Activated CD8-positive, alpha-beta memory T cell treated with anti-CD3 and anti-CD28 coated beads, Interleukin-2, amount 50 U/mL, for 1 hour (primary cell): ENCODE data around the gene PWP1.

ENCODE experiments used
- DNase-seq: peaks from one replicate; pipeline ENCODE4 v3.0.0-alpha.2; 2020; ENCODE audit errors: extremely low read depth

PWP1 gene

DNA sequence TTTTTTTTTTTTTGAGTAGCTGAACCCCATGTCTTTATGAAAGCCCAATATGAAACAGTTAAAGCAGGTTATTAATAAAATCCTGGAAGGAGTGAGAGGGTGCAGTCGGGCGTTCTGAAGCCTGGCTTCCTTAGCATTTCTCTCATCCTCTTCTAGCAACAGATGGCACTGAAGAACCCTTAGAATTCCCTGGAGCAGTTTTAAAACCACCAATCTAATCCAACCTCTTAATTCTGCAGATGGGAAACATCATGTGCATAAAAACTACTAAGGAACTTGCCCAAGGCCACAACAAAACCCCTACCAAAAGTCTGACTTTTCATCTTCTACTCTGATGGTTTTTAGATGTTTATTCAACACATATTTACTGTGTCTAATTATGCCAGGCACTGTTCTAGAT, 50.2 kb downstream of the PWP1 start:
- DNase-seq, result no peak

DNA sequence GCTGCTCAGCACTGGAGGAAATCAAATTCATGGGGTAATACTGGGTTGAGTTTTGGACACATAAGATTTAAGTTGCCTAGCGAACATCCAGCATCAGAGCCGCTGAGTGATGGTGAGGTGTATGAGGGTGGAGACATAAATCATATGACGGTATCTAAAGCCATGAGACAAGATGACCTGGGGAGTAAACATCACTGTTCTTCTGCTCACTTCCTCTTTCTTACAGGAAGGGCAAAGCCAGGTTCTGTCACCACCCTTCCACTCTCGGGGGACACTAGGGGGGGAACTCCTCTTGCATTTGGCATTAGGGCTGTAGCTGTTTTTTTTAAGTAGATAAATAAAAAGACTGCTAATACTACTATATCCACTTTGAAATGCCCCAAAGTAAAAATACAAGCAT, 51.3 kb downstream of the PWP1 start:
- DNase-seq, result no peak

DNA sequence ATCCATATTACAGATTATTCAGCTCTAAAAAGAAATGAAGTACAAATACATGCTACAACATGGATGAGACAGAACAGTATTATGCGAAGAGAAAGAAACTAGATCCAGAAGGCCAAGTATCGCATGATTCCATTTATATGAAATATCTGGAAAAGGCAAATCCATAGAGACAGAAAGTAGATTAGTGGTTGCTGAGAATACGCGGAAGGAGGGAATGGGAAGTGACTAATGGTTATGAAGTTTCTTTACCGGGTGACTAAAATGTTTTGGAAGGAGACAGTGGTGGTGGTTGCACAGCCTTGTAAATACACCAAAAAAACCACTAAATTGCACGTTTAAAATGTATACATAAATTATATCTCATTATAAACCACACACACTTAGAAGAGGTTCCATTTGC, 62.9 kb downstream of the PWP1 start:
- no peak for DNase-seq

DNA sequence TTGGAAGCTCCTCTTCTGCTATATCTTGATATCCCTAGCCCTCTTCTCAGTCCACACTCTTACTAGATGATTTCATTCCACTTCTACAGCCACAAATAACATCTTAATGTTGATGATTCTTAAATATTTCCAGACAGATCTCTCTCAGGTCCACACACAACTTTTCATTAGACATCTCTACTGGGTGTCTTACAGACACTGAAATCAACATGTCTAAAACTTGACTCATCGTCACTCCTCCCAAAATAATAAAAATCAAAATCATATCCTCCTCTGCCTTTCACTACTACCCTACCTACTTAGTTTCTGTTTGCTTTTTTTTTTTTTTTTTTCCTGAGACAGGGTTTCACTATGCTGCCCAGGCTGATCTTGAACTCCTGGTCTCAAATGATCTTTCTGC, 63.5 kb downstream of the PWP1 start:
- DNase-seq, result no peak

DNA sequence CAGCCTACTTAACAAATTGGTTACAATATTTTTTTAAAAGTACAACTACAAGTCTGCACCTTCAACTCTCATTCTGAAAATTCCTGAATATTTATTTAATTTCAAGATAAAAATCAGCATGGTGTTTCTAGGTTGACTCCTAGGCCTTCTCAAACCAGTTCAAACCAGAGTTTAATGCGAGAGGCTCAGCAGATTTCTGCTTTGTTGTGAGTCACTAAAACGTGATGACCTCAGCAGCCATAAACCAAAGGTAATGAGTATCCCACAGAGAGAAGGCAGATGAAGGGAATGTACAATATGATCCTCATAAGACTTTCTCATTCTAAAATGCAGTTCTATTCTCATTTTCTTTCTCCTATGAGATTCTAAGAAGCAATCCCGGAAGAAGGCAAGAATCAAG, 73.8 kb downstream of the PWP1 start:
- no peak for DNase-seq

DNA sequence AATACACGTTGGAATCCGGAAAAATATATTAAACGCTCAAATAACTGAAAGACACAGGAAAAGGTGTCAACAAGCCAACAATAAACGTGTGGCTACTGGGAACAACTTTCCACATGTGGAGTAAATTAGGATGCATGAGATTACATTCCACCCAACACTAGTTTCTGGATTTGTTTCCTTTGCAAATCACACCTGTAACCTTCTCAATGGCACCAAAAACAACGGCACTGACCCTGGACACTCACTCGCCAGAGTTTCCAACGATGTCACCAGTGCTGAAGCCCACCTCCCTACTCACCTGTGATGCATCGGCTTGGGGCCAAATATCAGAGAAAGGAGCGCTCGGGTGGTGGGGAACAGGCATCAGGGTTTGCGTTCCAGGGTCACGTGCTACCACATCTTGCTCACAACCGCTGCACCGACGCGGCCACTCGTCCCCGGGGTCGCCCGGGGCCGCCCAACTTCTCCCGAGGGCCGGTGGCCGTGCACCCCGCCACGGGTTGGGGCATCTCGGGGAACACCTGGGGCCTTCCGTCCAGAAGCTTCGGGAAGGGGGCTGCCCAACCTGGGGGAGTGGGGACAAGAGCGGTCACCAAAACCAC, 74.7 kb downstream of the PWP1 start:
- no peak for DNase-seq

DNA sequence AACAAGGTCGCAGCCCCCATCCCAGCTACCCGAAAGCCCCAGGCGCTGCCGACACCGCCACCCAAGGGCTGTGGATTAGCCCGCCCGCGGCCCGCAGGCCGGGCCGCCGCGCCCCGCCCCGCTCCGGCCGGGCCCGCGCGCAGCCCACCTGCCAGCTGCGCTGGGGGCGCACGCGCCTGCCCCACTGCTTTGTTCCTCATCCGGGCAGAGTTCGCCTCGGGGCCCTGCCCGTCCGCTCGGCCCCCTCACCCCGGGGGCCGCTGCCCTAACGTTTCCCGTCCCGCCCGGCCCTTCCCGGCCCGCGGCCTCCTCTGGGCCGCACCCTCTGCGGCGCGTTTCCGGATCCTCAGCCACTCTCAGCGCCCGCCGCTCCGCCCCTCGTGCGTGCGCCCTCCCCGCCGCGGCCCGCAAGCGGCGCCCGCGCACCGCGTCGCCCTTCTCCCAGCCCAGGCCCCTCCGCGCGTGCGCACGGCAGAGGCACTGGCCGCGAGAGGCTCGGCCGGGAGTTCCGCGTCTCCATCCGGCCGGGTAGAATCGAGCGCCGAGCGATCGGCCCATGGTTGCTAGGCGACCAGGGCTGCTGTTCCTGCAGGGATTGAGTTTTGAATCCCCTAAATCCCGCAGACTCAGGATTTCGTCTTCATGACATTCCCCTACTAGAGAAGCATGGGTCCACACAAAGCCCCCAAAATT, 75.4 kb downstream of the PWP1 start, which contains the start of gene PRDM4:
Gene PRDM4 (minus strand): TSS at position 329 of the 693 bp plus-strand sequence. CDS start 622 bp downstream, outside the sequence.
- peak; percentile 66 for DNase-seq

DNA sequence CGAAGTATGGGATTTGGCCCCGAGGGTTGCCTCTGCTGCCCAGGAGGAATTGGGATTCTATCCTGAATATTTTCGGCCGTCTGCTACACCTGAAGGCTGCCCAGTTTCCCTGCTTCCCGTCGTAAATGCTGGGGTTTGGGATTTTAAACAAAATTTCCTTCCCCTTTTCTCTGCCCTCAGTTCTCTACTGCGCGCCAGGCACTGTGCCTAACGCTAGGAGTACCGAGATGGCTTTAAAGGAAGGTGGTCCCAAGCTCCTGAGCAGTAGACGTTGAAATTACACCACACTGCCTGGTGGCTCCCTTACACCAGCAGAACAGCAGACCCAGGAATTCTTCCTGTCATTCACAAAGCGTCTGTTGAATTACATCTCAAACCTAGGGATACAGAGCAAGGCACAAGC, 75.9 kb downstream of the PWP1 start:
- no peak for DNase-seq
